ENCODE measurements around the gene PTPRF.
"Not testable (repeated sequence)": the region's sequence is repeated elsewhere in the genome, so short reads cannot be mapped to it uniquely, and the experiment has no call there.

Gene PTPRF

DNA sequence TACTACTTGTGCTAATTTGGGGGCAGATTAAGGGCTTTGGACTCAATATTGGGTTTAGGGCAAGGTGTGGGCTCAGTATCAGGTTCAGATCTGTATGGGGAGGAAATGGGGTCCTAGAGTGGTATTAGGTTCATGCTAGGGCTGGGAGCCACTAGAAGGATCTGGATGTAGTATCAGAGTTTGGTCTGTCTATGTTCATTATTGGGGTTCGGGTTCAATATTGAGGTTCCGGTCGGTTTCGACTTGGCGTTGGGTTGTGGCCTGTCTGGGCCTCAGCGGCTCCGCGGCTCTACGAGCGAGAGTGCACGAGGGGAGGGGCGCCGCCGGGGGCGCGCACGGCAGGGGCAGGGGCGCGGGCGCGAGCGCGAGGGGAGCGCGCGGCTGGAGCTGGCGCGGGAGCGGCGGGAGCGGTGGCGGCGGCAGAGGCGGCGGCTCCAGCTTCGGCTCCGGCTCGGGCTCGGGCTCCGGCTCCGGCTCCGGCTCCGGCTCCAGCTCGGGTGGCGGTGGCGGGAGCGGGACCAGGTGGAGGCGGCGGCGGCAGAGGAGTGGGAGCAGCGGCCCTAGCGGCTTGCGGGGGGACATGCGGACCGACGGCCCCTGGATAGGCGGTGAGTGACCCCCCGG is at the start of gene PTPRF:
Gene PTPRF (plus strand): TSS at position 401 of the 624 bp plus-strand sequence. CDS start 14,193 bp downstream, outside the sequence.
- no peak for DNase-seq (ENCODE audit: low read depth in 2 of 2, low spot score in 1 of 2)

- no peak for DNase-seq (ENCODE audit: low read depth in 2 of 2, low spot score in 1 of 2)
These were observed 49.2 kb upstream of the PTPRF start for GRCh38 chr1:43481491-43481890.

DNA sequence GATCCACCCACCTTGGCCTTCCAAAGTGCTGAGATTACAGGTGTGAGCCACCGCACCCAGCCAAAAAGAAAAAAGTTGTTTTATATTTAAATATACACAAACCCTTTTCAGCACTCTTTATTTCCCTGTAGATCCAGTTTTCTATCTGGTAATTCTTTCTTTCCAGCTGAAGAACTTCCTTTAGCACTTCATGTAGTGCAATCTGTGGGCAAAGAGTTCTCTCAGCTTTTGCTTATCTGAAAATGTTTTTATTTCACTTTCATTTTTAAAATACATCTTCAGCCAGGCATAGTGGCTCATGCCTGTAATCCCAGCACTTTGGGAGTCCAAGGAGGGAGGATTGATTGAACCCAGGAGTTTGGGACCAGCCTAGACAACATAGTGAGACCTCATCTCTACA is 48.5 kb upstream of the PTPRF start:
- no peak for DNase-seq (ENCODE audit: low read depth in 2 of 2, low spot score in 1 of 2)

- no peak for DNase-seq (ENCODE audit: low read depth in 2 of 2, low spot score in 1 of 2)
These were observed 46.3 kb upstream of the PTPRF start for GRCh38 chr1:43484367-43484766.

DNA sequence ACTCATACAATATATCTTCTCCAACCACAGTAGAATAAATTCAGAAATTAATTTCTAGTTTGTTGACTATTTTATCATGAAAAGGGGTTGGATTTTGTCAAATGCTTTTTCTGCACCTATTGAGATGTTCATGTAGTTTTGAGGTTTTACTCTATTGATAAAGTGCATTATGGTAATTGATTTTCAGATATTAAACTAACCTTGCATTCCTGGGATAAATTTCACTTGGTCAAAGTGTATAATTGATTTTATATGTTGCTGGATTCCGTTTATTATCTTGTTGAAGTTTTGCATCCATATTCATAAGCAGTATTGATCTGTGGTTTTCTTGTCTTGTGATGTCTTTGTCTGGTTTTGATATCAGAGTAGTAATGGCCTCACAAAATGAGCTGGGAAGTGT is 42.5 kb upstream of the PTPRF start:
- no peak for DNase-seq (ENCODE audit: low read depth in 2 of 2, low spot score in 1 of 2)

- DNase-seq (ENCODE audit: low read depth in 2 of 2, low spot score in 1 of 2): no peak
These were observed 39.6 kb upstream of the PTPRF start for GRCh38 chr1:43491061-43491460.

GRCh38 chr1:43492826-43493225 is 37.9 kb upstream of the PTPRF start:
- DNase-seq (ENCODE audit: low read depth in 2 of 2, low spot score in 1 of 2): no peak

DNA sequence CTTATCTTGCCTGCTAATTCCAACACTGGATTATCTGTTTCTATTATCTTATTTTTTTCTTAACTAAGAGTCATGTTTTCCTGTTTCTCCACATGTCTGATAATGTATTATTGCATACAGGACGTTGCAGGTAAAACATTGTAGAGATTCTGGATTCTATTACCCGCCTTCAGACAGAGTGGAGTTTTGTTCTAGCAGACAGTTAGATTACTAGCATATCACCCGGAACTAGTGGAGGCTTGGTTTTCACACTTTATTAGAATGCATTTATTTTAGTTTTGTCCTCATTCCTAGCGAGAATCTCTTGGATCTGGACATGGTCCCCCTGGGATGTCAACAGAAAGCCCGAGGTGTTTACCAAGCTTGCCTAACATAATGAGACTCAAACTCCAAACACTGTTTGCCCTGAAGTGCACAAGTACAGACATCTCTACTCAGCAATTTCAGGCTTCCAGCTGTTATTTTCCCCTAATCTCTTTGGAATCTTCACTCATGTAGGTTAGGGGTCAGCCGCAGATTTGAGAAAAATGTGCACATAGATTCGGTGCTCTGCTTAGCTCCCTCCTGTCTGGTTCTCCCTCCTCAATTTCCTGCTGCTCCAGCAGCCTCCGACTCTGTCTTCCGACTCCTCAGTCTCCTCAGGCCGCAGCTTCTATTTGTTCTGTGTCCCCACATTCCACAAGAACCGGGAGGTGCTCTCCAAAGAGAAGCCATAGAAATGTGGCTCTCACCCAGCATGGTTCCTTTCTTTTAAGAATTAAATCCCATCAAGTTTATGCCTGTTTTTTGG is 36.8 kb upstream of the PTPRF start:
- no peak for DNase-seq (ENCODE audit: low read depth in 2 of 2, low spot score in 1 of 2)

- no peak for DNase-seq (ENCODE audit: low read depth in 2 of 2, low spot score in 1 of 2)
These were observed 35.5 kb upstream of the PTPRF start for GRCh38 chr1:43495204-43495603.

DNA sequence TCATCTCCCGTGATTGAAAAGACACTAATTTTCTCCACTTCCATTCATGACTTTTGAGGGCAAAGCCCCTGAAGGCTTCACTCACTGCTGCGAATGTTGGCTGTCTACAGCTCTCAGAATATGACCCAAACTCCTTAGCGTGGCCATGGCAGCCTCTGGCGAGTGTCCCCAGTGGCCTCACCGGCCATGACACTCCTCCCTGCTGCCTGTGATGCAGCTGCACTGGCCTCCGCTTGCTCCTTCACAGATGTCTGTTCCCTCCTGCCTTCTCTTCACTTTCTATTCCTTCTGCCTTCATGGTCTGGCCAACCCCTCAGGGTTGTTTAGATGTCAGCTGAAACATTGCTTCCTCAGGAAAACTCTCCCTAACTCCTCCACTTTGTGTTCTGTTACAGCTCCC is 30.8 kb upstream of the PTPRF start:
- no peak for DNase-seq (ENCODE audit: low read depth in 2 of 2, low spot score in 1 of 2)

DNA sequence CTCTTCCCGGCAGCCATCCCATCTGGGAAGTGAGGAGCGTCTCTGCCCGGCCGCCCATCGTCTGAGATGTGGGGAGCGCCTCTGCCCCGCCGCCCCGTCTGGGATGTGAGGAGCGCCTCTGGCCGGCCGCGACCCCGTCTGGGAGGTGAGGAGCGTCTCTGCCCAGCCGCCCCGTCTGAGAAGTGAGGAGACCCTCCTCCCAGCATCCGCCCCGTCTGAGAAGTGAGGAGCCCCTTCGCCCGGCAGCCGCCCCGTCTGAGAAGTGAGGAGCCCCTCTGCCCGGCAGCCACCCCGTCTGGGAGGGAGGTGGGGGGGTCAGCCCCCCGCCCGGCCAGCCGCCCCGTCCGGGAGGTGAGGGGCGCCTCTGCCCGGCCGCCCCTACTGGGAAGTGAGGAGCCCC is 28.9 kb upstream of the PTPRF start:
- DNase-seq (ENCODE audit: low read depth in 2 of 2, low spot score in 1 of 2): not testable (repeated sequence)

DNA sequence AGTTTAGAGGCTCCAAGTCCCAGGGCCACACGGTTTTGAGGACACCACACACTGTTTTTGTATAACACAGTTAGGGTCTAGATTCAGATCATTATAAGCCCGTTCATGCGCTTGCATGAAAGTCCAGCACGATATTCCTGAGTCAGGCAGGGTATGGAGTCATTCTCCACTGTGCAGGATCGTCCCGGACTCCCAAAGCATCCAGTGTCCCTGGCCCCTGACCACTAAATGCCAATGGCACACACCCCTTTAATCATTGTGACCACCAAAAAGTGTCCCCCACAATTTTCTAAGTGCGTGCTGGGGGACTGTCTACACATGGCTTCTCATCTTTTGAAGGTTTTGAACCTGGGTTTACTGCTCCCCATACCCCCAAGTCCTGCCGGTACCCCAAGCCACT is 27.1 kb upstream of the PTPRF start:
- no peak for DNase-seq (ENCODE audit: low read depth in 2 of 2, low spot score in 1 of 2)

- DNase-seq (ENCODE audit: low read depth in 2 of 2, low spot score in 1 of 2): no peak
These were observed 25.5 kb upstream of the PTPRF start for GRCh38 chr1:43505077-43505780.

GRCh38 chr1:43506233-43506632 is 24.4 kb upstream of the PTPRF start:
- DNase-seq (ENCODE audit: low read depth in 2 of 2, low spot score in 1 of 2): no peak

DNA sequence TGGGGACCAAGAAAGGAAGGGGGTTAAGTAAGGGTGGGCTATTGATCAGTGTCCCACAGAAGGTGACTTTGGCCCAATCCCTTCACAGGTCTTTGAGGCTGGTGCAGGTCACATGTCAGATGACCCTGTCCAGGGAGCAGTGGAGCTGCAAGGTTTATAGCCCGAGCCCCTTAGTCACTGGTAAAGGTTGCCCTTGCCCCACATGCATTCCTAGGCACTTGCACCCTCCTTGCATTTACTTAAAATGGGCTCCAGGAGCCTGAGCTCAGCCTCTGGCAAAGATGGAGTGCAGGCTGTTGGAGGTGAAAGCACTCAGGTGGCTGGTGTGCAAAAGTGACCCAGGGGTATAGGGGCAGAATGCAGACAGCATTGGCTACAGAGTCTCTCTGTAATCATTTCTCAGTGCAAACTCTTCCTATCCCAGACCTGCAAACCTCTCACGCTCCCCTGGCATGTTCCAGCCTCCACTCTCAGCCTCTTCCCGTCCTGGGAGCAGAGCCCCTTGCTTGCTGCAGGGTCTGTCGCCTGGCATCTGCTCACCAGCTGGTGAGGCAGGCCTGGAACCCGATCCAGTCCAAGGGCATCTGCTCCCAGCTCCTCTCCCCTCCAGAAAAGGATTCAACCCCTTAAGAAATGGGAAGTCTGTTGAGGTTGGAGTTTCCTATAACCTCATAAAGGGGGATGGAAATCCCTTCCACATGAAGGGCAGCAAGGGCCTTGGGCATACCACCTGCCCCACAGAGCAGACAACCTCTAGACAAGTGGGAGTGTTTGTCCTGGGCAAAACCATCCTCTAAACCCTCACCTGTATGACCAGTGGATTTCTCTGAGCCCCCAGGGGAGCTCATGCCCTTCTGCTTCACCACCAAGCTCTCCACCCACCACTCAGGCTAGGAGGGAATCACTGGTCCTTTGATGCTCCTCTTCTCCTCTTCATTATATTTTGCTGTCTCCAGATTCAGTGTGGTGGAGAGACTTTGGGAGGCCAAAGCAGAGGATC is 23.1 kb upstream of the PTPRF start:
- DNase-seq (ENCODE audit: low read depth in 2 of 2, low spot score in 1 of 2): no peak

DNA sequence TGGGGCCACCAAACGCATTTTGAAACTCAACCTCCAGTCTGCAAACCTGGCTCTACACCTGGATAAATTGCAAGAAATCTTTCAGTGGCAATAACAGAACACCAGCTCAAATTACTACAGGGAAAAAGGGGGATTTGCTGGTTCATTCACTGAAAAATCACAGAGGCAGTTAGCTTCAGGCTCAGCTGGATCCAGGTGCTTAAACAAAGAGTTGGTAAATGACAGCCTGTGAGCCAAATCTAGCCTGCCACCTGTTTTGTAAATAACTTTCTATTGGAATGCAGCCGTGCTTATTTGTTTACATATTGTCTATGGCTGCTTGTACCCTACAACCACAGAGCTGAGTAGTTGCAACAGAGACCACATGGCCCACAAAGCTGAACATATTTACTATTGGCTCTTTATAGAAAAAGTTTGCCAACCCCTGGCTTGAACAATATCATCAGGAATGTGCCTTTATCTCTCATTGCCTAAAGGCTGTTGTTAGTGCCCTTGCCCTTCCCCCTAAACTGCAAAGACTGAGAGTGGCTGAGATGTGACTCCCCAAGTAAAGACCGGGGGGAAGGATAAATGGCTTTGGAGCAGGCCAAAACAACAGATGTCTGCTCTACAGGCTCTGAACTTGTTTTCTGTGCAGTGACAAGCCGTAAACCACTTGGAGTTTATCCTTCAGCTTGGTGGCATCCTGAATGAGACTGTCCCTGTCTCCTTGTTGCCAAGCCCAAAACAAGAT is 21.5 kb upstream of the PTPRF start:
- no peak for DNase-seq (ENCODE audit: low read depth in 2 of 2, low spot score in 1 of 2)

GRCh38 chr1:43509740-43510375 is 20.8 kb upstream of the PTPRF start:
- no peak for DNase-seq (ENCODE audit: low read depth in 2 of 2, low spot score in 1 of 2)

- DNase-seq (ENCODE audit: low read depth in 2 of 2, low spot score in 1 of 2): no peak
These were observed 20.1 kb upstream of the PTPRF start for GRCh38 chr1:43510621-43511020.

DNA sequence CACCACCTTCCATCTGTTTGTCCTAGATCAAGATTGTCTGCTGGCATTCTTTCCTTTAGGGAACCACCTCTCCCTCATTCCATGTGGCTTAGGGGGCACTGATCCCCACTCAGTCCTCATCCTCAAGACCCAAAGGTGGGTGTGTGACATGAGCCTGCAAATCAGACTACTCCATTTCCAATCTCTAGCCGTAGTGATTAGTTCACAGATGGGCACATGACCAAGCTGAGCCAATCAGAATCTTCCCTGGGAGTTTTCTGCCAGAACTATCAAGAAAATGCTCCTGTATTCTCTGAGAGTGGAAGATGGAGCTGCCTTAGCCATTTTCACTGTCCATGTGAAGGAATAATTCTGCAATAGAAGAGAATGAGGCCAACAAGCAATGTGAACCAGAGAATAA is 19.3 kb upstream of the PTPRF start:
- DNase-seq (ENCODE audit: low read depth in 2 of 2, low spot score in 1 of 2): no peak

DNA sequence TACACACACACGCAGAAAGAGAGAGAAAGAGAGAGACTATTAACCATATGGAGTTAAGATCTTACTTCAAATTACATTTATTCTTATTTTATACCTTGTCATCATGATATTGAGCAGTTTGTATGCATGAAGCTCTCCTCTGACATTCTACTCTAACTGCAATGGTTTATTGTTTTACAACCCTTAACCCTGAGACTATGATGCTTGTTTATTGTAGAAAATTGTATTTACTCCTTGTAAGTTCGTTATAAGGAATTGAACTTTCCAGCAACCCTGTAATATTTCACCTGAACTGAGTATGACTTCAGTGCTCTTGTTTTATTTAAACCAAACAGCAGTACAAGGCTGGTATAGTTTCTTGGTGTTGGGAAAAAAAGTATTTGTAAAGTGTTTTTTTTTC is 18.6 kb upstream of the PTPRF start:
- no peak for DNase-seq (ENCODE audit: low read depth in 2 of 2, low spot score in 1 of 2)

All from stimulated activated CD8-positive, alpha-beta memory T cell treated with anti-CD3 and anti-CD28 coated beads, Interleukin-4, amount 100 ng/mL, for 1 hour (primary cell).